NCI-H345 treated with DMSO at 0.1 percent for 48 hours (cell line): ENCODE results near the gene CCDC78.

Source experiments
- DNase-seq: peaks from one replicate; lab custom pipeline; 2025; ENCODE audit not compliant: unreplicated experiment; lab: John Stamatoyannopoulos, UW

CCDC78 gene

GRCh38 chr16:725041-725376 is 1.2 kb downstream of the CCDC78 start:
- DNase-seq: no peak

- no peak for DNase-seq
Measured at GRCh38 chr16:724188-725040, 1.8 kb downstream of the CCDC78 start.

GRCh38 chr16:723695-724094 is 2.5 kb downstream of the CCDC78 start:
- no peak for DNase-seq

GRCh38 chr16:722835-723633 is 3.2 kb downstream of the CCDC78 start:
- DNase-seq: no peak

- DNase-seq: no peak
Measured at GRCh38 chr16:721765-722540, 4.3 kb downstream of the CCDC78 start.

GRCh38 chr16:720990-721764 is 5.1 kb downstream of the CCDC78 start, which contains the start of gene ANTKMT:
Gene ANTKMT (plus strand): TSS chr16:721146. CDS start chr16:721275, 129 bp downstream.
- peak; percentile 67 for DNase-seq

- peak; percentile 64 for DNase-seq
Measured at GRCh38 chr16:720447-720989, 5.7 kb downstream of the CCDC78 start.

GRCh38 chr16:719815-720446 is 6.3 kb downstream of the CCDC78 start:
- DNase-seq: peak; percentile 37

- DNase-seq: no peak
Measured at GRCh38 chr16:718922-719321, 7.3 kb downstream of the CCDC78 start.

GRCh38 chr16:718389-718788 is 7.9 kb downstream of the CCDC78 start:
- no peak for DNase-seq

GRCh38 chr16:717450-718245 is 8.6 kb downstream of the CCDC78 start:
- DNase-seq: no peak

GRCh38 chr16:716768-717325 is 9.4 kb downstream of the CCDC78 start:
- DNase-seq: no peak

- DNase-seq: no peak
Measured at GRCh38 chr16:716200-716568, 10.1 kb downstream of the CCDC78 start.

- no peak for DNase-seq
Measured at GRCh38 chr16:715477-716199, 10.6 kb downstream of the CCDC78 start.

- DNase-seq: peak; percentile 21
Measured at GRCh38 chr16:714558-715476, 11.4 kb downstream of the CCDC78 start, which contains the start of gene METRN. Gene METRN (plus strand): TSS chr16:715118. CDS start chr16:715290, 172 bp downstream.

GRCh38 chr16:714079-714478 is 12.2 kb downstream of the CCDC78 start:
- no peak for DNase-seq

- peak; percentile 23 for DNase-seq
Measured at GRCh38 chr16:712740-713250, 13.4 kb downstream of the CCDC78 start.
